Osteocyte (in vitro differentiated cells): ENCODE results near the gene SMARCC2. TPM values are rescaled to one million over a fixed set of nuclear protein-coding genes. Genes with fewer than 3 reads are reported as not detected.

Experiments used
- DNase-seq: peaks from one replicate; pipeline ENCODE4 v3.0.0; 2021; ENCODE audit warnings: mixed read lengths; ENCODE audit not compliant: unreplicated experiment; ENCODE audit errors: extremely low spot score
- H3K27ac Mint-ChIP-seq: one replicate; pipeline ENCODE4 v1.8.0; 2021; ENCODE audit warnings: mild to moderate bottlenecking, mixed read lengths; ENCODE audit not compliant: unreplicated experiment
- H3K27me3 Mint-ChIP-seq: one replicate; pipeline ENCODE4 v1.8.0; 2021; ENCODE audit warnings: mixed read lengths; ENCODE audit not compliant: unreplicated experiment
- H3K36me3 Mint-ChIP-seq: one replicate; pipeline ENCODE4 v1.8.0; 2021; ENCODE audit warnings: mixed read lengths; ENCODE audit not compliant: unreplicated experiment
- H3K4me1 Mint-ChIP-seq: one replicate; pipeline ENCODE4 v1.8.0; 2021; ENCODE audit warnings: mixed read lengths; ENCODE audit not compliant: unreplicated experiment
- H3K4me3 Mint-ChIP-seq: one replicate; pipeline ENCODE4 v1.8.0; 2021; ENCODE audit warnings: mild to moderate bottlenecking, moderate library complexity, mixed read lengths; ENCODE audit not compliant: unreplicated experiment
- H3K9me3 Mint-ChIP-seq: one replicate; pipeline ENCODE4 v1.8.0; 2021; ENCODE audit warnings: mixed read lengths; ENCODE audit not compliant: unreplicated experiment
- CTCF ChIP-seq: fragments of 200-600 bp; sonication (generic); IDR thresholded peaks from 2 replicates; pipeline ENCODE4 v1.5.0; 2021; ENCODE audit warnings: antibody characterized with exemption, mild to moderate bottlenecking, moderate library complexity
- total RNA-seq: library from RNA; stranded (reverse); gene quantifications from 2 replicates; pipeline ENCODE4 v1.2.1, GENCODE V29; 2021

Gene SMARCC2
- total RNA-seq, 1 donor from 2014 or later = 128 TPM

- Mint-ChIP-seq H3K27ac (peak overlapping the region; percentile 98), H3K4me3 (peak overlapping the region; percentile 95), H3K36me3 (peaks cover 46% of the 10 kb centered on the region), H3K4me1 (peaks cover 46% of the 10 kb centered on the region), H3K9me3 (no peaks in the 10 kb centered on the region), H3K27me3 (no peaks in the 10 kb centered on the region)
- DNase-seq = no peak
- TF ChIP-seq CTCF = no peak
Measured at GRCh38 chr12:56161690-56162351, 27.5 kb downstream of the SMARCC2 start.

- H3K9me3 Mint-ChIP-seq = no peaks in the 10 kb centered on the region
- TF ChIP-seq CTCF = no peak
- peaks cover 46% of the 10 kb centered on the region for H3K4me1 Mint-ChIP-seq
- peaks cover 45% of the 10 kb centered on the region for H3K36me3 Mint-ChIP-seq
- H3K27me3 Mint-ChIP-seq = no peaks in the 10 kb centered on the region
- DNase-seq = no peak
- H3K27ac Mint-ChIP-seq = peak overlapping the region; percentile 98
- H3K4me3 Mint-ChIP-seq = peak overlapping the region; percentile 95
Measured at GRCh38 chr12:56160894-56161689, 28.2 kb downstream of the SMARCC2 start.

GRCh38 chr12:56160193-56160763, 29.0 kb downstream of the SMARCC2 start:
- Mint-ChIP-seq H3K4me1 (peaks cover 50% of the 10 kb centered on the region), H3K4me3 (peak overlapping the region; percentile 95), H3K36me3 (peaks cover 45% of the 10 kb centered on the region), H3K27me3 (no peaks in the 10 kb centered on the region), H3K27ac (peak overlapping the region; percentile 98), H3K9me3 (no peaks in the 10 kb centered on the region)
- TF ChIP-seq CTCF = no peak
- DNase-seq = no peak

GRCh38 chr12:56159482-56160192, 29.6 kb downstream of the SMARCC2 start:
- DNase-seq = no peak
- Mint-ChIP-seq H3K4me3 (peak overlapping the region; percentile 95), H3K9me3 (no peaks in the 10 kb centered on the region), H3K27ac (peak overlapping the region; percentile 98), H3K27me3 (no peaks in the 10 kb centered on the region), H3K36me3 (peaks cover 47% of the 10 kb centered on the region), H3K4me1 (peaks cover 52% of the 10 kb centered on the region)
- TF ChIP-seq CTCF = no peak
